Keratinocyte (primary cell): ENCODE data around the gene HEATR1. TPM values are rescaled to one million over a fixed set of nuclear protein-coding genes. Genes with fewer than 3 reads are reported as not detected.

ENCODE experiments used
- DNase-seq: peaks from one replicate; pipeline ENCODE4 v3.0.0-alpha.2; 2011; ENCODE audit warnings: low read depth, missing footprints, low spot score
- FAIRE-seq: peaks from 2 replicates; lab custom pipeline; 2011; peaks lifted over from hg19 to GRCh38; lab: Jason Lieb, UNC
- H2AFZ ChIP-seq: 2 replicates; pipeline ENCODE4 v1.6.0; 2012; ENCODE audit warnings: low read length, control low read depth, inconsistent platforms; ENCODE audit not compliant: control insufficient read depth
- H3K27ac ChIP-seq: 2 replicates; pipeline ENCODE4 v1.5.1; 2011; ENCODE audit warnings: low read length; ENCODE audit not compliant: control insufficient read depth, insufficient read depth
- H3K27me3 ChIP-seq: 3 replicates; pipeline ENCODE4 v1.6.0; 2011; ENCODE audit warnings: low read length; ENCODE audit not compliant: control insufficient read depth, insufficient read depth; ENCODE audit errors: extremely low read depth
- H3K36me3 ChIP-seq, 2 experiments: 2 replicates in 1 of 2; 3 replicates in 1 of 2; pipeline ENCODE4 v1.5.1; 2011; ENCODE audit warnings: low read length in 2 of 2, mild to moderate bottlenecking in 1 of 2; ENCODE audit not compliant: control insufficient read depth in 2 of 2, insufficient read depth in 2 of 2; ENCODE audit errors: extremely low read depth in 1 of 2
- H3K4me1 ChIP-seq: 3 replicates; pipeline ENCODE4 v1.5.1; 2011; ENCODE audit warnings: low read length; ENCODE audit not compliant: control insufficient read depth, insufficient read depth; ENCODE audit errors: extremely low read depth
- H3K4me2 ChIP-seq: 3 replicates; pipeline ENCODE4 v1.6.0; 2011; ENCODE audit warnings: low read depth, low read length; ENCODE audit not compliant: control insufficient read depth, insufficient read depth; ENCODE audit errors: extremely low read depth
- H3K4me3 ChIP-seq, 3 experiments: fragments of 200-600 bp in 1 of 3; sonication (generic) in 1 of 3; 2 replicates in 2 of 3; 3 replicates in 1 of 3; pipeline ENCODE4 v1.5.1; 2011 to 2016; ENCODE audit warnings: low read length in 3 of 3, mild to moderate bottlenecking in 3 of 3, control low read depth in 2 of 3, inconsistent platforms in 1 of 3, low read depth in 1 of 3, mixed read lengths in 1 of 3, mixed run types in 1 of 3, moderate library complexity in 1 of 3; ENCODE audit not compliant: control insufficient read depth in 2 of 3, insufficient read depth in 2 of 3; ENCODE audit errors: extremely low read depth in 1 of 3
- H3K79me2 ChIP-seq: 2 replicates; pipeline ENCODE4 v1.6.0; 2012; ENCODE audit warnings: low read length; ENCODE audit not compliant: control insufficient read depth, insufficient read depth
- H3K9ac ChIP-seq: 3 replicates; pipeline ENCODE4 v1.6.0; 2011; ENCODE audit warnings: low read length; ENCODE audit not compliant: control insufficient read depth, insufficient read depth; ENCODE audit errors: extremely low read depth
- H3K9me1 ChIP-seq: 3 replicates; pipeline ENCODE4 v1.6.0; 2011; ENCODE audit warnings: low read length; ENCODE audit not compliant: control insufficient read depth, insufficient read depth; ENCODE audit errors: extremely low read depth
- H3K9me3 ChIP-seq: 2 replicates; pipeline ENCODE4 v1.5.1; 2012; ENCODE audit warnings: low read depth, low read length; ENCODE audit not compliant: control insufficient read depth
- H4K20me1 ChIP-seq: 3 replicates; pipeline ENCODE4 v1.6.0; 2011; ENCODE audit warnings: low read length; ENCODE audit not compliant: control insufficient read depth, insufficient read depth; ENCODE audit errors: extremely low read depth
- CTCF ChIP-seq, 3 experiments: IDR thresholded peaks in 1 of 3; conservative IDR thresholded peaks in 1 of 3; optimal IDR thresholded peaks in 1 of 3; 2 replicates in 2 of 3; 3 replicates in 1 of 3; pipeline versions ENCODE3 to v1.5.1; 2011; ENCODE audit warnings: low read length in 3 of 3, mild to moderate bottlenecking in 3 of 3, moderate library complexity in 2 of 3, control low read depth in 1 of 3, inconsistent platforms in 1 of 3; ENCODE audit not compliant: insufficient read depth in 2 of 3; ENCODE audit errors: extremely low read depth in 1 of 3
- EZH2 ChIP-seq: IDR thresholded peaks from one replicate; pipeline ENCODE4 v1.6.1; 2012; ENCODE audit warnings: inconsistent platforms, mild to moderate bottlenecking, low read length, moderate library complexity
- dilution Hi-C: fragments of 300-500 bp; cut with MboI; formaldehyde crosslinking; loops from one replicate; pipeline ENCODE4 v1.7.0; 2020; ENCODE audit warnings: low sequenced_read_pairs; ENCODE audit not compliant: extremely low pct_ligation_motif_present
- polyA plus RNA-seq, 5 experiments: library from polyadenylated mRNA; depleted of rRNA in 3 of 5; stranded (reverse) in 3 of 5; stranded (forward) in 1 of 5; unstranded in 1 of 5; fragments of >200 nt; gene quantifications; 1 replicate in 1 of 5; 2 replicates in 3 of 5; 3 replicates in 1 of 5; pipeline versions ENCODE4 v1.2.1 to v1.2.3, GENCODE V29; 2011 to 2012; ENCODE audit warnings: missing spikeins in 2 of 5, low read depth in 1 of 5, low replicate concordance in 1 of 5

Gene HEATR1
- polyA plus RNA-seq, 1 donor (not counting 4 experiments of a cell fraction or from before 2014, with no cell fraction given): 19.5 TPM

- no peak for FAIRE-seq
- Histone ChIP-seq H3K4me3 (peak overlapping the region; percentile 87 to 91 (median 90)), H4K20me1 (no peaks in the 10 kb centered on the region), H2AFZ (peak overlapping the region; percentile 96), H3K27ac (peak overlapping the region; percentile 74), H3K36me3 (peaks cover 0 to 20% of the 10 kb centered on the region in 2 experiments), H3K9ac (peak overlapping the region; percentile 71), H3K9me3 (no peaks in the 10 kb centered on the region), H3K4me2 (peak overlapping the region; percentile 81), H3K27me3 (no peaks in the 10 kb centered on the region), H3K79me2 (peaks cover 39% of the 10 kb centered on the region), H3K4me1 (peaks cover 3% of the 10 kb centered on the region), H3K9me1 (no peaks in the 10 kb centered on the region)
- DNase-seq: no peak
- TF ChIP-seq CTCF (optimal IDR thresholded peaks at IDR 0.05 in 1 of 3, IDR thresholded peaks at IDR 0.05 in 1 of 3, conservative IDR thresholded peaks at IDR 0.05 in 1 of 3; ENCODE audit: extremely low read depth in 1 of 3, insufficient read depth in 2 of 3, low read length in 3 of 3) (no peak), EZH2 (no peak)
- dilution Hi-C loops: no loop called here
These were observed 840 bp upstream of the HEATR1 start for GRCh38 chr1:236604905-236605806.

GRCh38 chr1:236602171-236602570 lies 2.1 kb downstream of the HEATR1 start:
- Histone ChIP-seq H4K20me1 (no peaks in the 10 kb centered on the region), H3K9me1 (no peaks in the 10 kb centered on the region), H3K27me3 (no peaks in the 10 kb centered on the region), H2AFZ (no peak overlapping the region), H3K4me3 (no peak overlapping the region), H3K79me2 (peaks cover 41% of the 10 kb centered on the region), H3K9ac (no peak overlapping the region), H3K27ac (no peak overlapping the region), H3K4me2 (no peak overlapping the region), H3K4me1 (peaks cover 3% of the 10 kb centered on the region), H3K9me3 (no peaks in the 10 kb centered on the region), H3K36me3 (peaks cover 3 to 27% of the 10 kb centered on the region in 2 experiments)
- FAIRE-seq: no peak
- DNase-seq: no peak
- dilution Hi-C loops: no loop called here
- TF ChIP-seq EZH2 (no peak), CTCF (optimal IDR thresholded peaks at IDR 0.05 in 1 of 3, IDR thresholded peaks at IDR 0.05 in 1 of 3, conservative IDR thresholded peaks at IDR 0.05 in 1 of 3; ENCODE audit: extremely low read depth in 1 of 3, insufficient read depth in 2 of 3, low read length in 3 of 3) (no peak)
